GM12801 (cell line): Measurements from ENCODE around the gene TUBA4A.

Source experiments
- TF ChIP-seq, protein P1 (sequence below): IDR thresholded peaks from one replicate; pipeline ENCODE4 v1.5.1; 2011; ENCODE audit warnings: control low read depth; ENCODE audit not compliant: insufficient read length; ENCODE audit errors: extremely low read depth

TUBA4A gene

GRCh38 chr2:219247678-219248642 is 5.8 kb downstream of the TUBA4A start:
- TF ChIP-seq, protein P1, sequence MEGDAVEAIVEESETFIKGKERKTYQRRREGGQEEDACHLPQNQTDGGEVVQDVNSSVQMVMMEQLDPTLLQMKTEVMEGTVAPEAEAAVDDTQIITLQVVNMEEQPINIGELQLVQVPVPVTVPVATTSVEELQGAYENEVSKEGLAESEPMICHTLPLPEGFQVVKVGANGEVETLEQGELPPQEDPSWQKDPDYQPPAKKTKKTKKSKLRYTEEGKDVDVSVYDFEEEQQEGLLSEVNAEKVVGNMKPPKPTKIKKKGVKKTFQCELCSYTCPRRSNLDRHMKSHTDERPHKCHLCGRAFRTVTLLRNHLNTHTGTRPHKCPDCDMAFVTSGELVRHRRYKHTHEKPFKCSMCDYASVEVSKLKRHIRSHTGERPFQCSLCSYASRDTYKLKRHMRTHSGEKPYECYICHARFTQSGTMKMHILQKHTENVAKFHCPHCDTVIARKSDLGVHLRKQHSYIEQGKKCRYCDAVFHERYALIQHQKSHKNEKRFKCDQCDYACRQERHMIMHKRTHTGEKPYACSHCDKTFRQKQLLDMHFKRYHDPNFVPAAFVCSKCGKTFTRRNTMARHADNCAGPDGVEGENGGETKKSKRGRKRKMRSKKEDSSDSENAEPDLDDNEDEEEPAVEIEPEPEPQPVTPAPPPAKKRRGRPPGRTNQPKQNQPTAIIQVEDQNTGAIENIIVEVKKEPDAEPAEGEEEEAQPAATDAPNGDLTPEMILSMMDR, result no peak

GRCh38 chr2:219246559-219246958 is 7.2 kb downstream of the TUBA4A start:
- TF ChIP-seq, protein P1, result no peak

DNA sequence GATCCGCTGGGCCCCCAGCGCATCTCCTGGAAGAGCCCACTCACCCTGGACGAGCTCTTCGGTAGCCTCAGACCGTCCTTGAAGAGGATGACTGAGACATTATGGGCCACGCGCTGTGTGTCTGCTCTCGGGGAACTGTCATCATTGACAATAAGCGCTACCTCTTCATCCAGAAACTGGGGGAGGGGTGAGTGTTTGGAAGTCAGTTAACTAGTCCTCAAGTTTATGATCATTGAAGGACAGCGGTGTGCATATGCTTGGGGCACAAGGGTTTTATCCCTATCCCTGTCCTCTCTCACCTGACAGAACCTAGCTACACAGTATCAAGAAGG is 7.9 kb downstream of the TUBA4A start:
- TF ChIP-seq, protein P1, result no peak

GRCh38 chr2:219245148-219245898 is 8.4 kb downstream of the TUBA4A start, which contains the start of the genes GLB1L and STK16:
Gene GLB1L (minus strand): TSS chr2:219245444. CDS start chr2:219243573, 1,871 bp downstream.
Gene STK16 (plus strand): TSS chr2:219245479. CDS start chr2:219246000, 521 bp downstream.
- TF ChIP-seq, protein P1, result no peak

- TF ChIP-seq, protein P1, result no peak
These were observed 8.9 kb downstream of the TUBA4A start for GRCh38 chr2:219244789-219245147.

DNA sequence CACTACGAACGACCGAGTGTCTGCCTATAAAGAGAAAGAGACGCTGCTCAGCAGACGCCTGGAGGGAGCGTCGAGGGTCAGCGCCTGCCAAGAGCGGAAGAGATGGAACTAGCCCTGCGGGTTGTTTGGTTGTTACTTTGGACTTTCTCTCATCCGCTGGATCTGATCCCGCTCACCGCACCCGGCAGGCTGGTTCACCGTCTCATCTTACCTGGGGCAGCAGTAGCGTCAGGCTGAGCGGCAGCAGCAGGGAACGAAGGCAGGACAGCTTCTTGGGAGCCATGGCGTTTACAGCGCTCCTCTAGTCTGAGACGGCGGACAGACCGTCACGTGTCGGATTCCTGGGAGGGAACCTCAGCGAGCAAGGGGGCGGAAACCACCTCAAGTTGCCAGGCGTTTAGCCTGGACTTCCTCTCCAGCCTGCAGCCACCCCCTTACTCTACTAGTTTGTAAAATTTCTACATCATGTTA is 10.4 kb downstream of the TUBA4A start:
- TF ChIP-seq, protein P1, result no peak

DNA sequence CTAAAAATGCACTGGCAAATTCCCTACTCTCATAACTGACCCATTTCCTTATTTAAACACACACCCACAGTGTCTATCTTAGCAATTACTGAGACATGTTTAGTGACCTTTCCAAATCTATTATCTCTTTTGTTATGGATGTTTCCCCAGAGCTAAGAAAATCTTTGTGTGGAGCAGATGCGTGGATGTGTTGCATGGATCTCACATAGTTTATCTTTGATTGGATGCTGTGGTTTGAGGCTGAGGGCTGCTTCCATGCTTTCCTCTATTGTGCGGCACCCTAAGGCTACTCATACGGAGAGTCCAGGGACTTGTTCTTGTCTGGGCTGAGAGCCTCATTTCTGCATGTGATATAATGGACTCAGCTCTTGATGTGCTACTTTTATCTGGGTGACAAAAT is 19.4 kb downstream of the TUBA4A start:
- TF ChIP-seq, protein P1, result no peak
